ENCODE measurements around the gene SIRT7.

The SIRT7 gene

DNA sequence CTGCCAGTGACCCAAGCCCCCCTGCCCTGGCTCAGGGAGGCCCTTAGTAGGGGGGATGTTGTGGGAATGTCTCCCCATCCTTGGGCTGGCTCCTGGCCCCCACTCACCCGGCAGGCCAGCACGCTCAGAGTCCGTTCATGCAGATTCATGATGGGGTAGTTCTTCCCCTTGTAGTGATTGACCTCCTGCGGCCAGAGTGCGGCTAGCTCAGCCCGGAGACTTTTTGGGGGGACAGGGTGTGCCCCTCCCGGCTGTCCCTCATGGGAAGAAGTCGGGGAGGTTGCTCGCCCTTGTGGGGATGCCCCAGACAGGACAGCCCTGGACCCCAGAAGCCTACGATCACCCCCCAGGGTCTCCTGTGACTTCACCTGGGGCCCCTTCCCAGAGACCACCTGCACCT is 12.0 kb downstream of the SIRT7 start:
- H3K27ac ChIP-seq (ENCODE audit: poor library complexity, severe bottlenecking) = no peak overlapping the region
- peaks cover 34% of the 10 kb centered on the region for H3K36me3 ChIP-seq (ENCODE audit: low read depth)
- no peaks in the 10 kb centered on the region for H3K9me3 ChIP-seq (ENCODE audit: severe bottlenecking)
- H3K4me1 ChIP-seq (ENCODE audit: insufficient read depth, poor library complexity, severe bottlenecking) = peaks cover 4% of the 10 kb centered on the region
- no peaks in the 10 kb centered on the region for H3K27me3 ChIP-seq (ENCODE audit: insufficient read depth, poor library complexity, severe bottlenecking)
- no peak for ATAC-seq (ENCODE audit: low read depth)
- DNase-seq (ENCODE audit: low spot score) = no peak
- TF ChIP-seq, protein P1, sequence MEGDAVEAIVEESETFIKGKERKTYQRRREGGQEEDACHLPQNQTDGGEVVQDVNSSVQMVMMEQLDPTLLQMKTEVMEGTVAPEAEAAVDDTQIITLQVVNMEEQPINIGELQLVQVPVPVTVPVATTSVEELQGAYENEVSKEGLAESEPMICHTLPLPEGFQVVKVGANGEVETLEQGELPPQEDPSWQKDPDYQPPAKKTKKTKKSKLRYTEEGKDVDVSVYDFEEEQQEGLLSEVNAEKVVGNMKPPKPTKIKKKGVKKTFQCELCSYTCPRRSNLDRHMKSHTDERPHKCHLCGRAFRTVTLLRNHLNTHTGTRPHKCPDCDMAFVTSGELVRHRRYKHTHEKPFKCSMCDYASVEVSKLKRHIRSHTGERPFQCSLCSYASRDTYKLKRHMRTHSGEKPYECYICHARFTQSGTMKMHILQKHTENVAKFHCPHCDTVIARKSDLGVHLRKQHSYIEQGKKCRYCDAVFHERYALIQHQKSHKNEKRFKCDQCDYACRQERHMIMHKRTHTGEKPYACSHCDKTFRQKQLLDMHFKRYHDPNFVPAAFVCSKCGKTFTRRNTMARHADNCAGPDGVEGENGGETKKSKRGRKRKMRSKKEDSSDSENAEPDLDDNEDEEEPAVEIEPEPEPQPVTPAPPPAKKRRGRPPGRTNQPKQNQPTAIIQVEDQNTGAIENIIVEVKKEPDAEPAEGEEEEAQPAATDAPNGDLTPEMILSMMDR (IDR thresholded peaks at IDR 0.05; ENCODE audit: poor library complexity, severe bottlenecking) = no peak
- no peak overlapping the region for H3K4me3 ChIP-seq (ENCODE audit: severe bottlenecking)

DNA sequence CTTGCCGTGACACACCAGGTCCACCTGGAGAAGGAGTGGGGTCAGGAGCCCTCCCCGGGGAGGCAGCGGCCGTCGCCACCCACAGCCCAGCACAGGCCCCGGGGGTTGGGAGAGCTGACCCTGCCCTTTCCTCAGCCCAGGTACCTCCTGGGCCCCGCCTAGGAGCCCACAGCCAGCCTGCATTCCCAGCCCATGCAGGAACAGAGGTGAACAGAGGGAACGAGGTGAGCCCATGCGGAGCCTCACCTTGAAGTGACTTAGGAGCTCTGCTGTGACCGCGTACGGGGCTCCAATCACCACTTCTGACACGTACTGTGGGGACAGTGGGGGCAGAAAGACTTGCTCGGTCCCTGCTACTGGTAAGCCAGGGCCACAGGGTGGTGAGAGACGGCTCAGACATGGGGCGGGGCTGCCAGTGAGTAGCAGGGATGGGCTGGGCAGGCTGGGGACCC is 12.5 kb downstream of the SIRT7 start:
- TF ChIP-seq, protein P1 (IDR thresholded peaks at IDR 0.05; ENCODE audit: poor library complexity, severe bottlenecking) = no peak
- Histone ChIP-seq H3K9me3 (ENCODE audit: severe bottlenecking) (no peaks in the 10 kb centered on the region), H3K27me3 (ENCODE audit: insufficient read depth, poor library complexity, severe bottlenecking) (no peaks in the 10 kb centered on the region), H3K4me1 (ENCODE audit: insufficient read depth, poor library complexity, severe bottlenecking) (peaks cover 4% of the 10 kb centered on the region), H3K36me3 (ENCODE audit: low read depth) (peaks cover 37% of the 10 kb centered on the region), H3K27ac (ENCODE audit: poor library complexity, severe bottlenecking) (no peak overlapping the region), H3K4me3 (ENCODE audit: severe bottlenecking) (no peak overlapping the region)
- ATAC-seq (ENCODE audit: low read depth) = no peak
- no peak for DNase-seq (ENCODE audit: low spot score)

DNA sequence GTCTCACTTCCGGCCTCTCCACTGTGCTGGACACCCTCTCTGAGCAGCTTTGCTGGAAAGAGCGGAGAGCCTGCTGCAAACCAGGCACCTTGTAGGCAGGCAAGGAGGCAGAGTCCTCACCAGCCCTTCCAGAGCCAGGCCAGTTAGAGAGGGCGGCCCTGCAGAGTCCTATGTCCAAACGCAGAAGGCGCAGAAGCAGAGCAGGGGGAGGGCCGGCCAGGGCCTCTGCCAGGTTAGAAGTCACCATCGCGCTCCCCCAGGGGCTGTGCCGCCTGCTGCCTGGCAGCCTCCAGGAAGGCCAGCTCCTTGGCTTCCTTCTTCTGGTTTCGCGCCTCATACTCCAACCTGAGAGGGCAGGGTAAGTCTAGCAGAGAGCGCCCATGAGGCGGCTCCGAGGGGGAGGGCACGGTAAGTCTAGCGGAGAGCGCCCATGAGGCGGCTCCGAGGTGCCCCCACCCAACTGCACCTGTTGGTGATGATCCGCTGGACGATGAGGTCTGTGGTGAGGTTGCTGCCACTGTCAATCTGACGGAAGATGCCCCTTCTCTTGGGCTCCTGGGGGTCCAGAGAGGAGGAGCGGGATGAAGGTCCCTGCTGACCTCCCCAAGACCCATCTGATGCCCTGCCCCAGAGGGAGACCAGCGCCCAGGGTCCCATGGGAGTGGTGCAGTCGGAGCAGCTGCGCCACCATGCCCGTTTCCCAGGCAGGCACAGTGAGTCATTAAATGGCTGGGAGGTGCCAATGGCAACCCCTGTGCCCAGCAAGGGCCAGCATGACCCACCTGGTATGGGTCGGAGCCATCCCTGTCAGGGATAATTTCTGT is 13.2 kb downstream of the SIRT7 start:
- Histone ChIP-seq H3K4me3 (ENCODE audit: severe bottlenecking) (no peak overlapping the region), H3K4me1 (ENCODE audit: insufficient read depth, poor library complexity, severe bottlenecking) (no peaks in the 10 kb centered on the region), H3K27me3 (ENCODE audit: insufficient read depth, poor library complexity, severe bottlenecking) (no peaks in the 10 kb centered on the region), H3K36me3 (ENCODE audit: low read depth) (peaks cover 43% of the 10 kb centered on the region), H3K9me3 (ENCODE audit: severe bottlenecking) (no peaks in the 10 kb centered on the region), H3K27ac (ENCODE audit: poor library complexity, severe bottlenecking) (no peak overlapping the region)
- ATAC-seq (ENCODE audit: low read depth) (no peak), DNase-seq (ENCODE audit: low spot score) (no peak)
- TF ChIP-seq, protein P1 (IDR thresholded peaks at IDR 0.05; ENCODE audit: poor library complexity, severe bottlenecking) = no peak

DNA sequence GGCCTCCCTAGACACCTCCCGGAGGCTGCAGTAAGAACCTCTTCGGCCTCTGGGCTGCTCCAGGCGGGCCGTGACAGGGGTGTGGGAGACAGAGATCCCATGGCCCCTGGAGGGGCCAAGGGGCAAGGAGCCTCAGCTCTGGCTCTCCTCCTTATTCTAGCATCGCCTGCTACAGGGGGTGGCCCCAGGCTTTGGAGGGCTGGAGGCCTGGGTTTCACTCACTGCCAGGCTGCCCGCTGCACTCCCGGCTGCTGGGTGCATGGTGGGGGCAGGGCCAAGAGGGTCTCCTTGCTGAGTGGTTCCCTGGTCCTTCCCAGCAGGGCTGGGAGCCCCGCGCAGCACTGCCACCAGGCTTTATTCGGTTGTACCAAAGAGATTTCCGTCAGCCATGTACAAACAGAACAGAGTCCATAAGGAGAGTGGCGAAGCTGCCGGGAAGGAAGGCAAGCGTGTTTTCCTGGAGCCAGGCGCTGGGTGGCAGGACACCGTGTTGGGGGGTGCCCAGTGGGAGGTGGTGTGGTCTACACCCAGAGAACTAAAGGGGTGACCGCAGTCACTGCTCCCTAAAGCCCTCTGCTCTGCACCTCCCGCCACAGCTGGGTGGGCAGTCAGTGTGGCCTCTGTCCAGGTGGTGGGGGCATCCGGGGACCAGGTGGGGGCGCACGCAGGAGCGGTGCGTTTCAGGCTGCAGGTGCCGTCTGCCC is 13.9 kb downstream of the SIRT7 start:
- H3K4me1 ChIP-seq (ENCODE audit: insufficient read depth, poor library complexity, severe bottlenecking) = peaks cover 2% of the 10 kb centered on the region

More for the DNA sequence above, 13.9 kb downstream of the SIRT7 start:
- Histone ChIP-seq H3K27ac (ENCODE audit: poor library complexity, severe bottlenecking) (no peak overlapping the region), H3K27me3 (ENCODE audit: insufficient read depth, poor library complexity, severe bottlenecking) (no peaks in the 10 kb centered on the region), H3K36me3 (ENCODE audit: low read depth) (peaks cover 47% of the 10 kb centered on the region), H3K9me3 (ENCODE audit: severe bottlenecking) (no peaks in the 10 kb centered on the region), H3K4me3 (ENCODE audit: severe bottlenecking) (no peak overlapping the region)
- TF ChIP-seq, protein P1 (IDR thresholded peaks at IDR 0.05; ENCODE audit: poor library complexity, severe bottlenecking) = no peak
- peak; percentile 61 for DNase-seq (ENCODE audit: low spot score)
- ATAC-seq (ENCODE audit: low read depth) = no peak

Data from RWPE2 (cell line).